Measurements from ENCODE around the gene WBP1. TPM values are rescaled to one million over a fixed set of nuclear protein-coding genes. Genes with fewer than 3 reads are reported as not detected.

WBP1 gene
- total RNA-seq, 4 donors from 2014 or later = 44.2 to 91.5 (median 47.0) TPM

DNA sequence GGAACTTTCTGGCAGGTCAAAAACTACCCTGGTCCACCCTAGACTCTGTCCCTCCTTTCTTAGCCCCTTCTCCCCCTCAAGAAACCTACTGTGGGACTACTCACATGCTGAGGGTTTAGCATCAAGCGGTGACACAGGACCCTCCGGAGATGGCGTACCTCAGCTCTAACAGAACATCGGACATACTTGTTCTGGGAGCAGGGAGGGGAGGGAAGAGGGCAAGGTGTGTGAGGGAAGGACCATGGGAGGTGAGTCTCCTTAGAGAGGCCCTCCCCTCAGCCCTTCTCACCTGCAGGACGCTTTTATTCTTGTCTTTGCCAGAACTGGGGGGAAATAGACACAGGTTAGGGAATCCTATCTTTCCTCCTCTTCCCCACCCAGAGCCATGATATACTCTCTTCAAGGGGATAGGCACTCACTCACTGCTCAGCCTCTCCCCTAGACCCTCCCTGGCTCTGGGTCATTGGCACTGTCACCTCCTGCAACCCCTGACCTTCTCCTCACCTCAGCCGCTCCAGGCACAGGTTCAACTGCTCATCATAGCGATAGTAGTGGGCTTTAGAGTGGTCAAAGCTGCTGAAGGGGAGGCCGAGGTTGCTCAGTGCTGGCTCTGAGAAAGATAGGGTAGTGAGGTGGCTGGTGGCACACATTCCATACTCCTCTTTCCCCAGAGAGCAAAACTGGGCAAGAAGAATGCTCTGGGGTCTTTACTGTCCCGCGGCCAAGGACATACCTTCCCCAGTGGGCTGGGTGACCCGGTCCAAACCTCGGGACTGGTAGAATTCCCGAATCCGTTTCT is 47.4 kb downstream of the WBP1 start:
- peaks cover 0 to 22% of the 10 kb centered on the region in 2 donors for H3K36me3 ChIP-seq
- H3K4me3 ChIP-seq = no peak overlapping the region
- WGBS, 2 donors (ENCODE audit: low coverage in 1 of 2) = 92 to 100% methylated on average over 3 to 5 of the region's 14 CpGs
- peaks cover 0 to 60% (median 18%) of the 10 kb centered on the region in 3 donors for H3K4me1 ChIP-seq
- H3K27ac ChIP-seq = no peak overlapping the region
- TF ChIP-seq POLR2AphosphoS5 (IDR thresholded peaks at IDR 0.05) (no peak), POLR2A (IDR thresholded peaks at IDR 0.05) (no peak), EP300 (IDR thresholded peaks at IDR 0.05) (no peak)
- TF ChIP-seq, protein P1, sequence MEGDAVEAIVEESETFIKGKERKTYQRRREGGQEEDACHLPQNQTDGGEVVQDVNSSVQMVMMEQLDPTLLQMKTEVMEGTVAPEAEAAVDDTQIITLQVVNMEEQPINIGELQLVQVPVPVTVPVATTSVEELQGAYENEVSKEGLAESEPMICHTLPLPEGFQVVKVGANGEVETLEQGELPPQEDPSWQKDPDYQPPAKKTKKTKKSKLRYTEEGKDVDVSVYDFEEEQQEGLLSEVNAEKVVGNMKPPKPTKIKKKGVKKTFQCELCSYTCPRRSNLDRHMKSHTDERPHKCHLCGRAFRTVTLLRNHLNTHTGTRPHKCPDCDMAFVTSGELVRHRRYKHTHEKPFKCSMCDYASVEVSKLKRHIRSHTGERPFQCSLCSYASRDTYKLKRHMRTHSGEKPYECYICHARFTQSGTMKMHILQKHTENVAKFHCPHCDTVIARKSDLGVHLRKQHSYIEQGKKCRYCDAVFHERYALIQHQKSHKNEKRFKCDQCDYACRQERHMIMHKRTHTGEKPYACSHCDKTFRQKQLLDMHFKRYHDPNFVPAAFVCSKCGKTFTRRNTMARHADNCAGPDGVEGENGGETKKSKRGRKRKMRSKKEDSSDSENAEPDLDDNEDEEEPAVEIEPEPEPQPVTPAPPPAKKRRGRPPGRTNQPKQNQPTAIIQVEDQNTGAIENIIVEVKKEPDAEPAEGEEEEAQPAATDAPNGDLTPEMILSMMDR (IDR thresholded peaks at IDR 0.05) = no peak
- H3K9me3 ChIP-seq = no peaks in the 10 kb centered on the region
- peaks cover 76% of the 10 kb centered on the region for H3K27me3 ChIP-seq
- no peak for ATAC-seq

DNA sequence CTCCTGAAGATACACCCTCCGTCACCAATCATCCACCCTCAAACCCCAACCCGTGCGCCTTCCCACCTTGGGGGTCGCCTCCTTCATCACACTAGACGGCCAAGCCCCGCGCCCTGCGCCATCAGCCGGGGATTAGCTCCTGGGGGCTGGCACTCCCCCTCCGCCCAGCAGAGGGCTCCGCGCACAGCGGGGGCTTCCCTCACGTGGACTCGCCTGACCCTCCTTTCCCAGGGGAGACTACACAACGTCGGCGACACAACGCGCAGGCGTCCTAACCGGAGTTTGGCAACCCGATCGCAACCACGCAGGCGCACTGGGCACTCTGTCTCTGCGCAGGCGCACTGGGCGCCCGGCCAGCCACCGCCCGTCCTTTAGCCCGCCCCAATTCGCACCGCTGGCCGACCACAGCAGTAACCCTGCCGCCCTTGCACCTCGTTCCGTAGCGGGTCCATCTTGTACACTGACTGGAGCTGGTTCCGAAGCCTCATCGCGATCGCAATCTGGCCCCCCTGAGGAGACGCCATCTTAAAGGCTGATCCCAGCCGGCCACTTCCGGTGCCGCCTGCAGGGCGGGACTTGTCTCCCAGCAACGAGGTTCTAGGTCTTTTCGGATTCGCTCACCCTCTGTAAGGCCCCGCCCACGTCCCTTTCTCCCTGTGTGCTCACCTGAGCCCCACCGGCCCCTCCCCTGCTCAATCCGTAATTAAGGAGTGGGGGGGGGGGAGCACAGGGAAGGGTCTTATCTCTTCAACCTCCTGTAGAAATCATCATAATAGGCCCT is 49.1 kb downstream of the WBP1 start, which contains the start of gene PCGF1:
PCGF1 (minus strand) TSS at position 551 of the 781 bp plus-strand sequence; CDS start at position 524, 27 bp downstream.
- Histone ChIP-seq H3K36me3 (peaks cover 0 to 22% of the 10 kb centered on the region in 2 donors), H3K27ac (peak within 1 kb of the TSS; percentile 96 to 99 (median 96)), H3K4me1 (peaks cover 0 to 56% (median 18%) of the 10 kb centered on the region in 3 donors), H3K27me3 (peaks cover 76% of the 10 kb centered on the region), H3K4me3 (peak within 1 kb of the TSS; percentile 86 to 92), H3K9me3 (no peaks in the 10 kb centered on the region)
- WGBS, 2 donors (ENCODE audit: low coverage in 1 of 2) = no CpG with 5 or more reads among the region's 56 CpGs
- TF ChIP-seq POLR2AphosphoS5 (IDR thresholded peaks at IDR 0.05) = peak; percentile 76
- TF ChIP-seq, protein P1 (IDR thresholded peaks at IDR 0.05) = peak in 2 of 4 experiments; percentile 3 to 40
- no peak for TF ChIP-seq EP300 (IDR thresholded peaks at IDR 0.05)
- peak; percentile 35 to 51 for TF ChIP-seq POLR2A (IDR thresholded peaks at IDR 0.05)
- peak; percentile 97 for ATAC-seq

DNA sequence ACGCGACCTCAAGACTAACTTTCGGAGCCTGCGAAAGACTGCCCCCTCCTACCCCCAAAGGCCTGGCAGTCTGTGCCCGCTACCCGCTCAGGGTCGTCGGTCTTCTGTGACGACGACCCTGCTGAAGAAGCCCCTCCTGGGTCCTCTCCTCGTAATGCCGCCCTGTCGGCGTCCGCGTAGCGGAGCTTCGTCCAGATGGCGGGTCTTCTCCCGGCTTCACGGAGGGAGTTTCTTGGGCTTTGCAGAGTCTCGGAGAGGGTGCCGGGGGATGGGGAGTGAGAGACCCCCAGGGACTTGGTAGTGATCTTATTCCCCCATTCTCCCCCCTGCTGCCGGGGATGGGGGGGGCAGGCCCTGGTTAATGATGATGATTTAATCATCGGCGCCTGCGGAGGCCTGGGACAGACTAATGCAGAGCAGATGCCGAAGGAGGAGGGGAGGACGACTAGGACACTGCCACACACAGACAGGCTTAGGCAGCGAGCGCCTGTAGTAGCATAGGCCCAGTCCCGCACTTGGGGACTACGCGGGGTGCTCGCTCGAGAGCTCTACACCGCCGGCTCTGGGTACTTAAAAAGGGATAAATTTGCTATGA is 49.8 kb downstream of the WBP1 start:
- Histone ChIP-seq H3K27me3 (peaks cover 76% of the 10 kb centered on the region), H3K36me3 (peaks cover 0 to 22% of the 10 kb centered on the region in 2 donors), H3K9me3 (no peaks in the 10 kb centered on the region), H3K4me3 (peak overlapping the region; percentile 86 to 92), H3K27ac (peak overlapping the region; percentile 96 to 99 (median 96)), H3K4me1 (peaks cover 0 to 50% (median 18%) of the 10 kb centered on the region in 3 donors)
- TF ChIP-seq EP300 (IDR thresholded peaks at IDR 0.05) = no peak
- TF ChIP-seq, protein P1 (IDR thresholded peaks at IDR 0.05) = no peak
- TF ChIP-seq POLR2AphosphoS5 (IDR thresholded peaks at IDR 0.05) = no peak
- TF ChIP-seq POLR2A (IDR thresholded peaks at IDR 0.05) = no peak
- no peak for ATAC-seq
- 17 to 34% methylated on average over 2 to 6 of the region's 38 CpGs for WGBS, 2 donors (ENCODE audit: low coverage in 1 of 2)

DNA sequence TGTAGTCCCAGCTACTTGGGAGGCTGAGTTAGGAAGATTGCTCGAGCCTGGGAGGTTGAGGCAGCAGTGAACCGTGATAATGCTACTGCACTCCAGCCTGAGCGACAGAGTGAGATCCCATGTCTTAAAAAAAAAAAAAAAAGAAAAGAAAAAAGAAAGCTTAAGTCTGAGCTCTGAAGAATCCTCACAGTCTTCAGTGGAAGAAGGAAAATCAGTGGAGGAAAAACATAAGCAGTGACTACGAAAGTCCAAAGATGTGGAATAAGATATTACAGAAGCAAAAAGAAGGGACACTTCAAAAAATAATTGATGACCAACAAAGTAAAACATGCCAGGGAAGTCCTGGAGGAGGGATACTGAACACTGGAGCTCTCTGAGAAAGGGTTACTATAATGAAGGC is 52.0 kb downstream of the WBP1 start:
- 64 to 80% methylated on average over 1 to 4 of the region's 4 CpGs for WGBS, 2 donors (ENCODE audit: low coverage in 1 of 2)
- H3K4me3 ChIP-seq = no peak overlapping the region
- peaks cover 0 to 11% of the 10 kb centered on the region in 2 donors for H3K36me3 ChIP-seq
- no peaks in the 10 kb centered on the region for H3K9me3 ChIP-seq
- TF ChIP-seq POLR2AphosphoS5 (IDR thresholded peaks at IDR 0.05) (no peak), EP300 (IDR thresholded peaks at IDR 0.05) (no peak), POLR2A (IDR thresholded peaks at IDR 0.05) (no peak)
- TF ChIP-seq, protein P1 (IDR thresholded peaks at IDR 0.05) = no peak
- ATAC-seq = no peak
- peaks cover 0 to 50% (median 30%) of the 10 kb centered on the region in 3 donors for H3K4me1 ChIP-seq
- peaks cover 76% of the 10 kb centered on the region for H3K27me3 ChIP-seq
- H3K27ac ChIP-seq = no peak overlapping the region

Other genes with a start within 250 kb of the WBP1 start
- gene SLC4A5, start 115.0 kb upstream of the WBP1 start, total RNA-seq = 1 to 10 TPM; 1.8 to 9.4 (median 5.0) TPM
- gene DCTN1, start 78.1 kb upstream of the WBP1 start, total RNA-seq = 100 to 1,000 TPM; 132 to 197 (median 170) TPM
- 1 to 10 TPM in 3 of 4 donors, under 1 TPM in 1; 0.62 to 1.4 (median 1.2) TPM for gene C2orf81, start 36.8 kb upstream of the WBP1 start, total RNA-seq
- 10 to 100 TPM in 1 of 4 donors, 1 to 10 TPM in 3; 4.2 to 12.4 (median 8.8) TPM for gene WDR54, start 36.7 kb upstream of the WBP1 start, total RNA-seq
- gene RTKN, start 16.5 kb upstream of the WBP1 start, total RNA-seq = 10 to 100 TPM; 10.9 to 17.3 (median 14.0) TPM
- gene INO80B, start 3.4 kb upstream of the WBP1 start, total RNA-seq = 10 to 100 TPM; 14.3 to 26.4 (median 19.2) TPM
- 10 to 100 TPM; 26.1 to 34.2 (median 29.3) TPM for gene MOGS, start 6.9 kb downstream of the WBP1 start, total RNA-seq
- 10 to 100 TPM; 18.0 to 76.7 (median 30.2) TPM for gene MRPL53, start 14.2 kb downstream of the WBP1 start, total RNA-seq
- gene CCDC142, start 24.6 kb downstream of the WBP1 start, total RNA-seq = 10 to 100 TPM in 3 of 4 donors, 1 to 10 TPM in 1; 7.3 to 41.6 (median 13.7) TPM
- gene TTC31, start 24.6 kb downstream of the WBP1 start, total RNA-seq = 10 to 100 TPM; 16.5 to 27.2 (median 19.5) TPM
- gene LBX2, start 41.2 kb downstream of the WBP1 start, total RNA-seq = under 1 TPM in 2 of 4 donors, not detected in 2; 0.40 to 0.58 TPM
- 10 to 100 TPM in 3 of 4 donors, 1 to 10 TPM in 1; 9.6 to 24.0 (median 18.2) TPM for gene PCGF1, start 49.3 kb downstream of the WBP1 start, total RNA-seq
- under 1 TPM in 2 of 4 donors, not detected in 2; 0.27 to 0.94 TPM for gene TLX2, start 56.0 kb downstream of the WBP1 start, total RNA-seq
- not detected for gene DQX1, start 67.8 kb downstream of the WBP1 start, total RNA-seq
- 10 to 100 TPM; 62.7 to 92.1 (median 86.2) TPM for gene AUP1, start 71.3 kb downstream of the WBP1 start, total RNA-seq
- 10 to 100 TPM; 25.0 to 37.6 (median 29.1) TPM for gene HTRA2, start 71.5 kb downstream of the WBP1 start, total RNA-seq
- 10 to 100 TPM in 1 of 4 donors, 1 to 10 TPM in 3; 7.2 to 13.2 (median 8.6) TPM for gene LOXL3, start 95.5 kb downstream of the WBP1 start, total RNA-seq
- gene DOK1, start 96.3 kb downstream of the WBP1 start, total RNA-seq = 10 to 100 TPM; 16.3 to 28.8 (median 19.5) TPM
- under 1 TPM in 1 of 4 donors, not detected in 3; 0.81 TPM for gene M1AP, start 189.9 kb downstream of the WBP1 start, total RNA-seq
- gene SEMA4F, start 195.8 kb downstream of the WBP1 start, total RNA-seq = 10 to 100 TPM in 1 of 4 donors, 1 to 10 TPM in 3; 2.7 to 11.5 (median 3.6) TPM